Measurements from ENCODE around the gene RAB33A. TPM values are rescaled to one million over a fixed set of nuclear protein-coding genes. Genes with fewer than 3 reads are reported as not detected.

The RAB33A gene
- total and polyA plus RNA-seq, 2 of the 4 experiments (the other 2 are of a cell fraction): 1.6 to 1.8 TPM

DNA sequence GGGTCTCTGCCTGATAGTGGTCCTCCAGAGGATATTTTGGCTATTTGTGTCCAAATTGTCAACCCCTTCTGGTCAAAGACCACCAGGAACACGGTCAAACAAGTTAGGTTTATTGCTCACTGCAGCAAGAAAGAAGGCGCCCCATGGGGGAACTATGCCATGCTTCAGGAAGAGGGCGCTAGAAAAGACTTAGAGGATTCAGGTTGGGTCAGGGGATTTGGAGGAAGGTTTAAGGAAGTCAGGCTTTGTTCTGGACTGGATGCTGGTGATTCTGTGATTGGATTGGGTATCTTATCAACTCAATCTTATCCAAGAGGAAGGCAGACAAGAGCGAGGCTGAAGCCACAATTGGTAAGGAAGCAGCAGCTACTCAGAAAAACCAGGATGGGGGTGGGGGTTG, 47.2 kb upstream of the RAB33A start:
- H3K27ac ChIP-seq (ENCODE audit: insufficient read depth, low read length): no peak overlapping the region
- ChIA-PET CTCF (no interaction called here), POLR2A (ENCODE audit: unreplicated experiment) (no interaction called here)
- H2AK5ac ChIP-seq (ENCODE audit: low read depth, low read length): no peak overlapping the region
- H3K4me3 ChIP-seq (ENCODE audit: insufficient read depth, low read depth, low read length): no peak overlapping the region
- no peak for TF ChIP-seq SMC3 (IDR thresholded peaks at IDR 0.05; ENCODE audit: low read depth, low read length)
- no peak for TF ChIP-seq MAFK (IDR thresholded peaks at IDR 0.05; ENCODE audit: low read depth, low read length)
- TF ChIP-seq, protein P1, sequence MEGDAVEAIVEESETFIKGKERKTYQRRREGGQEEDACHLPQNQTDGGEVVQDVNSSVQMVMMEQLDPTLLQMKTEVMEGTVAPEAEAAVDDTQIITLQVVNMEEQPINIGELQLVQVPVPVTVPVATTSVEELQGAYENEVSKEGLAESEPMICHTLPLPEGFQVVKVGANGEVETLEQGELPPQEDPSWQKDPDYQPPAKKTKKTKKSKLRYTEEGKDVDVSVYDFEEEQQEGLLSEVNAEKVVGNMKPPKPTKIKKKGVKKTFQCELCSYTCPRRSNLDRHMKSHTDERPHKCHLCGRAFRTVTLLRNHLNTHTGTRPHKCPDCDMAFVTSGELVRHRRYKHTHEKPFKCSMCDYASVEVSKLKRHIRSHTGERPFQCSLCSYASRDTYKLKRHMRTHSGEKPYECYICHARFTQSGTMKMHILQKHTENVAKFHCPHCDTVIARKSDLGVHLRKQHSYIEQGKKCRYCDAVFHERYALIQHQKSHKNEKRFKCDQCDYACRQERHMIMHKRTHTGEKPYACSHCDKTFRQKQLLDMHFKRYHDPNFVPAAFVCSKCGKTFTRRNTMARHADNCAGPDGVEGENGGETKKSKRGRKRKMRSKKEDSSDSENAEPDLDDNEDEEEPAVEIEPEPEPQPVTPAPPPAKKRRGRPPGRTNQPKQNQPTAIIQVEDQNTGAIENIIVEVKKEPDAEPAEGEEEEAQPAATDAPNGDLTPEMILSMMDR (conservative IDR thresholded peaks at IDR 0.05; ENCODE audit: low read depth, low read length): no peak
- no peak for TF ChIP-seq RFX5 (IDR thresholded peaks at IDR 0.05; ENCODE audit: low read depth, low read length)
- no peak for TF ChIP-seq MXI1 (IDR thresholded peaks at IDR 0.05; ENCODE audit: borderline replicate concordance, low read depth, low read length)
- TF ChIP-seq MAZ (IDR thresholded peaks at IDR 0.05; ENCODE audit: borderline replicate concordance, low read depth, low read length): no peak
- TF ChIP-seq FOS (IDR thresholded peaks at IDR 0.05; ENCODE audit: low read depth, low read length): no peak
- TF ChIP-seq, protein P2, sequence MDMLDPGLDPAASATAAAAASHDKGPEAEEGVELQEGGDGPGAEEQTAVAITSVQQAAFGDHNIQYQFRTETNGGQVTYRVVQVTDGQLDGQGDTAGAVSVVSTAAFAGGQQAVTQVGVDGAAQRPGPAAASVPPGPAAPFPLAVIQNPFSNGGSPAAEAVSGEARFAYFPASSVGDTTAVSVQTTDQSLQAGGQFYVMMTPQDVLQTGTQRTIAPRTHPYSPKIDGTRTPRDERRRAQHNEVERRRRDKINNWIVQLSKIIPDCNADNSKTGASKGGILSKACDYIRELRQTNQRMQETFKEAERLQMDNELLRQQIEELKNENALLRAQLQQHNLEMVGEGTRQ (IDR thresholded peaks at IDR 0.05; ENCODE audit: low read depth, low read length): no peak
- TF ChIP-seq NFE2L2 (IDR thresholded peaks at IDR 0.05; ENCODE audit: low read depth, low read length): no peak
- TF ChIP-seq CHD1 (IDR thresholded peaks at IDR 0.05; ENCODE audit: low read depth, low read length): no peak
- TF ChIP-seq CEBPB (IDR thresholded peaks at IDR 0.05; ENCODE audit: low read depth, low read length): no peak
- TF ChIP-seq, protein P3, sequence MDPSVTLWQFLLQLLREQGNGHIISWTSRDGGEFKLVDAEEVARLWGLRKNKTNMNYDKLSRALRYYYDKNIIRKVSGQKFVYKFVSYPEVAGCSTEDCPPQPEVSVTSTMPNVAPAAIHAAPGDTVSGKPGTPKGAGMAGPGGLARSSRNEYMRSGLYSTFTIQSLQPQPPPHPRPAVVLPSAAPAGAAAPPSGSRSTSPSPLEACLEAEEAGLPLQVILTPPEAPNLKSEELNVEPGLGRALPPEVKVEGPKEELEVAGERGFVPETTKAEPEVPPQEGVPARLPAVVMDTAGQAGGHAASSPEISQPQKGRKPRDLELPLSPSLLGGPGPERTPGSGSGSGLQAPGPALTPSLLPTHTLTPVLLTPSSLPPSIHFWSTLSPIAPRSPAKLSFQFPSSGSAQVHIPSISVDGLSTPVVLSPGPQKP (IDR thresholded peaks at IDR 0.05; ENCODE audit: borderline replicate concordance, low read depth, low read length): no peak
- no peak for TF ChIP-seq BHLHE40 (IDR thresholded peaks at IDR 0.05; ENCODE audit: low read depth, low read length)
- H3K18ac ChIP-seq (ENCODE audit: low read depth, low read length): no peak overlapping the region
- no peak overlapping the region for H2BK15ac ChIP-seq (ENCODE audit: low read depth, low read length)
- no peak overlapping the region for H4K5ac ChIP-seq (ENCODE audit: low read depth, low read length)
- no peak overlapping the region for H2BK5ac ChIP-seq (ENCODE audit: low read depth, low read length, poor library complexity, severe bottlenecking)
- no peak overlapping the region for H3K23ac ChIP-seq (ENCODE audit: low read depth, low read length)
- peaks cover 0 to 8% of the 10 kb centered on the region in 2 experiments; a peak in 1 of 4 replicates for H3K79me1 ChIP-seq (ENCODE audit: low read depth in 1 of 2, low read length in 2 of 2)
- H4K8ac ChIP-seq (ENCODE audit: low read depth in 2 of 2, low read length in 2 of 2): no peak overlapping the region
- no peaks in the 10 kb centered on the region for H4K20me1 ChIP-seq (ENCODE audit: insufficient read depth, low read length)
- H3K36me3 ChIP-seq (ENCODE audit: control insufficient read depth, insufficient read depth, low read length): peaks cover 10% of the 10 kb centered on the region
- no peak overlapping the region for H2BK20ac ChIP-seq (ENCODE audit: low read depth, low read length)
- no peak overlapping the region for H3K4ac ChIP-seq (ENCODE audit: low read depth, low read length)
- no peak overlapping the region for H3K4me2 ChIP-seq (ENCODE audit: low read depth, low read length)
- no peak for DNase-seq
- no peak overlapping the region for H3K14ac ChIP-seq (replicated peaks; ENCODE audit: low read depth, low read length)
- no peaks in the 10 kb centered on the region; the same call in 1 of the 2 replicates for H3K27me3 ChIP-seq (ENCODE audit: control insufficient read depth, insufficient read depth, low read length)
- no peak overlapping the region for H3K56ac ChIP-seq (ENCODE audit: extremely low read depth, insufficient read depth, low read length)
- H2BK120ac ChIP-seq (ENCODE audit: low read depth, low read length): no peak overlapping the region
- intact Hi-C loops (cut with micrococcal nuclease) (no loop called here), in situ Hi-C loops (cut with MboI; ENCODE audit: low sequenced_read_pairs) (no loop called here), dilution Hi-C loops (cut with HindIII; ENCODE audit: low sequenced_read_pairs, unreplicated experiment) (no loop called here)
- no peak overlapping the region for H2AFZ ChIP-seq (replicated peaks; ENCODE audit: low read length, poor library complexity)
- WGBS, 2 experiments (ENCODE audit: extremely low coverage in 2 of 2, insufficient read length in 1 of 2): 80% methylated on average over 2 of the region's 4 CpGs; no CpG with 5 or more reads in 1 of the 2 experiments
- H3K9ac ChIP-seq (ENCODE audit: low read depth, low read length): no peak overlapping the region
- BruUV-seq (replicated peaks): no TSS peak
- ATAC-seq (ENCODE audit: low read depth): no peak
- H2AK9ac ChIP-seq (replicated peaks; ENCODE audit: low read depth, low read length, poor library complexity): no peak overlapping the region
- peaks cover 6% of the 10 kb centered on the region for H3K4me1 ChIP-seq (ENCODE audit: control insufficient read depth, insufficient read depth, low read length)
- H4K91ac ChIP-seq (ENCODE audit: insufficient read depth, low read depth, low read length): no peak overlapping the region
- peaks cover 7% of the 10 kb centered on the region; the same call in 1 of the 2 replicates for H3K9me1 ChIP-seq (ENCODE audit: insufficient read depth, low read length)
- no peaks in the 10 kb centered on the region for H3K9me3 ChIP-seq (ENCODE audit: control insufficient read depth, insufficient read depth, low read length)

Measured in IMR-90 (cell line).